NCI-H526 treated with DMSO at 0.1 percent for 48 hours (cell line): ENCODE data around the gene PCDHGA4.
"Not testable (repeated sequence)": the region's sequence is repeated elsewhere in the genome, so short reads cannot be mapped to it uniquely, and the experiment has no call there.

ENCODE experiments used
- DNase-seq: peaks from one replicate; lab custom pipeline; 2025; lab: John Stamatoyannopoulos, UW

The PCDHGA4 gene

GRCh38 chr5:141384471-141385267 is 29.8 kb downstream of the PCDHGA4 start:
- no peak for DNase-seq

- not testable (repeated sequence) for DNase-seq
These were observed 32.9 kb downstream of the PCDHGA4 start, which contains the start of gene PCDHGB4 for GRCh38 chr5:141387557-141388311. TSS of gene PCDHGB4 (plus strand) at chr5:141387698. CDS start at chr5:141387885, 187 bp downstream.

GRCh38 chr5:141388661-141389060 is 33.8 kb downstream of the PCDHGA4 start:
- no peak for DNase-seq

GRCh38 chr5:141389153-141390042 is 34.6 kb downstream of the PCDHGA4 start:
- no peak for DNase-seq

GRCh38 chr5:141392429-141393198 is 37.8 kb downstream of the PCDHGA4 start, which contains the start of gene PCDHGA8:
TSS of gene PCDHGA8 (plus strand) at chr5:141392633. CDS start at chr5:141392814, 181 bp downstream.
- no peak for DNase-seq

- DNase-seq, result no peak
These were observed 38.4 kb downstream of the PCDHGA4 start for GRCh38 chr5:141393267-141393666.

GRCh38 chr5:141394401-141395187 is 39.8 kb downstream of the PCDHGA4 start:
- not testable (repeated sequence) for DNase-seq

- not testable (repeated sequence) for DNase-seq
These were observed 43.1 kb downstream of the PCDHGA4 start, which contains the start of gene PCDHGB5 for GRCh38 chr5:141397756-141398551. TSS of gene PCDHGB5 (plus strand) at chr5:141397947. CDS start at chr5:141398128, 181 bp downstream.

- DNase-seq, result no peak
These were observed 43.8 kb downstream of the PCDHGA4 start for GRCh38 chr5:141398608-141399007.

GRCh38 chr5:141399555-141400258 is 44.9 kb downstream of the PCDHGA4 start:
- no peak for DNase-seq

GRCh38 chr5:141402553-141403243 is 47.9 kb downstream of the PCDHGA4 start, which contains the start of gene PCDHGA9:
TSS of gene PCDHGA9 (plus strand) at chr5:141402778. CDS start at chr5:141402953, 175 bp downstream.
- DNase-seq, result no peak

- no peak for DNase-seq
These were observed 48.6 kb downstream of the PCDHGA4 start for GRCh38 chr5:141403387-141403786.
